ENCODE results near the gene C2orf42. TPM values are rescaled to one million over a fixed set of nuclear protein-coding genes. Genes with fewer than 3 reads are reported as not detected.

The C2orf42 gene
- total and polyA plus RNA-seq, 10 of the 15 experiments (the other 5 are each of a cell fraction or from before 2014, with no cell fraction given), result 5.5 to 19.8 (median 11.5) TPM

- no peak for TF ChIP-seq SUZ12 (IDR thresholded peaks at IDR 0.05; ENCODE audit: unreplicated experiment)
- no peak for TF ChIP-seq BCL11A (IDR thresholded peaks at IDR 0.05; ENCODE audit: low read depth, low read length)
- no peak for TF ChIP-seq MTA3 (IDR thresholded peaks at IDR 0.05; ENCODE audit: borderline replicate concordance, low read length)
- TF ChIP-seq CHD1 (IDR thresholded peaks at IDR 0.05; ENCODE audit: low read depth, low read length), result 0 out of 2 replicates have a peak, but pooled peaks have one; percentile 43
- TF ChIP-seq SMAD5 (IDR thresholded peaks at IDR 0.05; ENCODE audit: low read depth), result no peak
- TF ChIP-seq BRCA1 (IDR thresholded peaks at IDR 0.05; ENCODE audit: low read depth, low read length), result no peak
- TF ChIP-seq KLF5 (IDR thresholded peaks at IDR 0.05; ENCODE audit: partially characterized antibody), result no peak
- TF ChIP-seq RAD51 (IDR thresholded peaks at IDR 0.05), result no peak
- TF ChIP-seq YBX1 (IDR thresholded peaks at IDR 0.05), result no peak
- TF ChIP-seq ZBTB40 (IDR thresholded peaks at IDR 0.05; ENCODE audit: borderline replicate concordance), result 0 out of 2 replicates have a peak, but pooled peaks have one; percentile 21
- no peak for TF ChIP-seq ZNF24 (IDR thresholded peaks at IDR 0.05)
Observed at GRCh38 chr2:70125498-70125898, 65.3 kb downstream of the C2orf42 start (continued).
